HL-60 (cell line): ENCODE measurements around the gene AAK1.
"Not testable (repeated sequence)": the region's sequence is repeated elsewhere in the genome, so short reads cannot be mapped to it uniquely, and the experiment has no call there.

Experiments used
- DNase-seq, 2 experiments: peaks; one replicate each; pipeline ENCODE4 v3.0.0-alpha.2; 2010 to 2020; ENCODE audit warnings: low read depth in 1 of 2, low spot score in 1 of 2
- H3K27ac ChIP-seq: fragments of 250-450 bp; sonication (Bioruptor Pico); replicated peaks from 2 replicates; pipeline ENCODE4 v1.5.1; 2020; ENCODE audit warnings: mild to moderate bottlenecking, moderate library complexity
- H3K27me3 ChIP-seq: fragments of 250-450 bp; sonication (Bioruptor Pico); 2 replicates; pipeline ENCODE4 v1.5.1; 2021; ENCODE audit warnings: mild to moderate bottlenecking, moderate library complexity; ENCODE audit not compliant: insufficient read depth, poor library complexity, severe bottlenecking
- H3K4me3 ChIP-seq: replicated peaks from 2 replicates; pipeline ENCODE4 v1.5.1; 2011; ENCODE audit warnings: mild to moderate bottlenecking, control low read depth, low read length; ENCODE audit not compliant: insufficient read depth
- GABPA ChIP-seq: IDR thresholded peaks from 2 replicates; pipeline ENCODE4 v1.6.1; 2012; ENCODE audit warnings: low read depth
- POLR2AphosphoS5 ChIP-seq: IDR thresholded peaks from 2 replicates; pipeline ENCODE4 v1.6.1; 2012; ENCODE audit warnings: low read depth
- SPI1 ChIP-seq: IDR thresholded peaks from 2 replicates; pipeline ENCODE4 v1.6.1; 2012; ENCODE audit warnings: low read depth, mild to moderate bottlenecking, borderline replicate concordance
- TF ChIP-seq, protein P1 (sequence below): IDR thresholded peaks from one replicate; pipeline ENCODE4 v1.5.1; 2011; ENCODE audit warnings: low read length, control low read depth, inconsistent platforms; ENCODE audit not compliant: insufficient read depth
- TF ChIP-seq, protein P2 (sequence below): IDR thresholded peaks from 2 replicates; pipeline ENCODE4 v1.6.1; 2012; ENCODE audit warnings: low read depth; ENCODE audit not compliant: insufficient replicate concordance

Gene AAK1

DNA sequence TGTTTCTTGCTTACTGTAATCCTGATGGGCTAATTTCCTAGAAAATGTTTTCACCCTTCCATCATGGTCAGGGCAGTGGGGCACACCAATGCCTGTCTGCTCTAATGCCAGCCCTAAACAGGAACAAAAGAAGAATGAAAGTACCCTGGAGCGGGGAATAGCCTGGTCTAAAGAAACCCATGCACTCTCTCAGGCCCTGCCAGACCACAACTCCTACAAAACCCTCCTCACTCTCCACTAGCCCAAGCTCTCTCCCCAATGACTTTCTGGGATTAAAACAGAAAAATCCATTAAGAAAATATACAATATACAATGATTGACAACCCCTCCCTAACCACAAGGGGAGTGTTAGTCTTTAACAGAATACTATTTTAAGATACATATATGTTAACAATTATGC is 67.6 kb downstream of the AAK1 start:
- no peak for DNase-seq

DNA sequence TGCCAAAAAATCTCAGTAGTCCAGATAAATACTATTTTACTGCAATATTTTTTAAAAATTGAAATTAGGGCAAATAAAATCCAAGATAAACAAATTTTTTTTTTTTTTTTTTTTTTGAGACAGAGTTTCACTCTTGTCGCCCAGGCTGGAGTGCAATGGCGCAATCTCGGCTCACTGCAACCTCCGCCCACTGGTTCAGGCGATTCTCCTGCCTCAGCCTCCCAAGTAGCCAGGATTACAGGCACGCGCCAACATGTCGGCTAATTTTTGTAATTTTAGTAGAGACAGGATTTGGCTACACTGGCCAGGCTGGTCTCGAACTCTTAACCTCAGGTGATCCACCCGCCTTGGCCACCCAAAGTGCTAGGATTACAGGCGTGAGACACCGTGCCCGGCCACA is 68.2 kb downstream of the AAK1 start:
- not testable (repeated sequence) for H3K4me3 ChIP-seq, H3K27me3 ChIP-seq, DNase-seq, H3K27ac ChIP-seq

More for the DNA sequence above, 67.6 kb downstream of the AAK1 start:
- TF ChIP-seq POLR2AphosphoS5, result no peak
- no peak for TF ChIP-seq SPI1
- no peaks in the 10 kb centered on the region for H3K27me3 ChIP-seq
- H3K4me3 ChIP-seq, result no peak overlapping the region
- H3K27ac ChIP-seq, result no peak overlapping the region

DNA sequence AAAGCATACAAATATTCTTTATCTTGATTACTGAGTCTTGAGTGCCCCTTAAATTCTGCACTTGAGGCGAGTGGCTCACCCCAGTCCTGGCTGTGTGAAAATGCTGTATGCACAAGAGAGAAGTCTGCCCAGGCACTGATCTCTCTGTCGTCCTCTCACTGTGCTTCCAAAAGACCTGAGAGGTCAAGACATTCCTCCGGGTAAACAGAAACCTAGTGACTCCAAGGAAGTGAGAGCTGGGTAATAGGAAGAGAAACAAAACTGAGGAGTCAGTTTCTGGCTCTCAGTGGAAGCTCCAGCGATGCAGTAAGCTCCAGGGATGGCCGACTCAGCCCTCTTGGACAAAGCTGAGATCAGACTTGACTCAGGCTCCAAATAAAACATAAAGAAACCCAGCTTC is 70.9 kb downstream of the AAK1 start:
- no peak overlapping the region for H3K4me3 ChIP-seq
- no peak for DNase-seq
- no peak for TF ChIP-seq GABPA
- TF ChIP-seq, protein P1, sequence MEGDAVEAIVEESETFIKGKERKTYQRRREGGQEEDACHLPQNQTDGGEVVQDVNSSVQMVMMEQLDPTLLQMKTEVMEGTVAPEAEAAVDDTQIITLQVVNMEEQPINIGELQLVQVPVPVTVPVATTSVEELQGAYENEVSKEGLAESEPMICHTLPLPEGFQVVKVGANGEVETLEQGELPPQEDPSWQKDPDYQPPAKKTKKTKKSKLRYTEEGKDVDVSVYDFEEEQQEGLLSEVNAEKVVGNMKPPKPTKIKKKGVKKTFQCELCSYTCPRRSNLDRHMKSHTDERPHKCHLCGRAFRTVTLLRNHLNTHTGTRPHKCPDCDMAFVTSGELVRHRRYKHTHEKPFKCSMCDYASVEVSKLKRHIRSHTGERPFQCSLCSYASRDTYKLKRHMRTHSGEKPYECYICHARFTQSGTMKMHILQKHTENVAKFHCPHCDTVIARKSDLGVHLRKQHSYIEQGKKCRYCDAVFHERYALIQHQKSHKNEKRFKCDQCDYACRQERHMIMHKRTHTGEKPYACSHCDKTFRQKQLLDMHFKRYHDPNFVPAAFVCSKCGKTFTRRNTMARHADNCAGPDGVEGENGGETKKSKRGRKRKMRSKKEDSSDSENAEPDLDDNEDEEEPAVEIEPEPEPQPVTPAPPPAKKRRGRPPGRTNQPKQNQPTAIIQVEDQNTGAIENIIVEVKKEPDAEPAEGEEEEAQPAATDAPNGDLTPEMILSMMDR, result no peak
- no peak for TF ChIP-seq POLR2AphosphoS5
- TF ChIP-seq SPI1, result no peak
- TF ChIP-seq, protein P2, sequence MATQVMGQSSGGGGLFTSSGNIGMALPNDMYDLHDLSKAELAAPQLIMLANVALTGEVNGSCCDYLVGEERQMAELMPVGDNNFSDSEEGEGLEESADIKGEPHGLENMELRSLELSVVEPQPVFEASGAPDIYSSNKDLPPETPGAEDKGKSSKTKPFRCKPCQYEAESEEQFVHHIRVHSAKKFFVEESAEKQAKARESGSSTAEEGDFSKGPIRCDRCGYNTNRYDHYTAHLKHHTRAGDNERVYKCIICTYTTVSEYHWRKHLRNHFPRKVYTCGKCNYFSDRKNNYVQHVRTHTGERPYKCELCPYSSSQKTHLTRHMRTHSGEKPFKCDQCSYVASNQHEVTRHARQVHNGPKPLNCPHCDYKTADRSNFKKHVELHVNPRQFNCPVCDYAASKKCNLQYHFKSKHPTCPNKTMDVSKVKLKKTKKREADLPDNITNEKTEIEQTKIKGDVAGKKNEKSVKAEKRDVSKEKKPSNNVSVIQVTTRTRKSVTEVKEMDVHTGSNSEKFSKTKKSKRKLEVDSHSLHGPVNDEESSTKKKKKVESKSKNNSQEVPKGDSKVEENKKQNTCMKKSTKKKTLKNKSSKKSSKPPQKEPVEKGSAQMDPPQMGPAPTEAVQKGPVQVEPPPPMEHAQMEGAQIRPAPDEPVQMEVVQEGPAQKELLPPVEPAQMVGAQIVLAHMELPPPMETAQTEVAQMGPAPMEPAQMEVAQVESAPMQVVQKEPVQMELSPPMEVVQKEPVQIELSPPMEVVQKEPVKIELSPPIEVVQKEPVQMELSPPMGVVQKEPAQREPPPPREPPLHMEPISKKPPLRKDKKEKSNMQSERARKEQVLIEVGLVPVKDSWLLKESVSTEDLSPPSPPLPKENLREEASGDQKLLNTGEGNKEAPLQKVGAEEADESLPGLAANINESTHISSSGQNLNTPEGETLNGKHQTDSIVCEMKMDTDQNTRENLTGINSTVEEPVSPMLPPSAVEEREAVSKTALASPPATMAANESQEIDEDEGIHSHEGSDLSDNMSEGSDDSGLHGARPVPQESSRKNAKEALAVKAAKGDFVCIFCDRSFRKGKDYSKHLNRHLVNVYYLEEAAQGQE, result no peak
- no peak overlapping the region for H3K27ac ChIP-seq
- H3K27me3 ChIP-seq, result no peaks in the 10 kb centered on the region

DNA sequence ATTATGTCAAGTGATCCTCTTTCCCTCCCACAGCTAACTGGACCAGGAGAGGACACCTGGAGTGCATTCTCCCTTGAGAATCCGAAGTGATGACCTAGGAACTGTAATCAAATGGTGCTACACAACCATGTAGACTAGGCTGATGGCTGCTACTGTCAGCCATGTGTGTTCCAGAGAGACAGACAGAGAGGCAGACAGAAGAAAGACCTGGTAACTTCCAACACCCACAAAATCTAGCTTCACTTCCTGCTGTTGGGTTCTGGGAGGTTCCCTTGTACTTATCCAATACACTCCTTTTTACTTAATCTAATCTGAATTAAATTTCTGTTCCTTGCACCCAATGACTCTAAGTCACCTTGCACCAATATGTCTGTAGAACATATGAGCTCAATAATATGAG is 72.3 kb downstream of the AAK1 start:
- TF ChIP-seq, protein P1, result no peak
- no peak for TF ChIP-seq GABPA
- Histone ChIP-seq H3K27ac (no peak overlapping the region), H3K4me3 (no peak overlapping the region), H3K27me3 (no peaks in the 10 kb centered on the region)
- no peak for DNase-seq

DNA sequence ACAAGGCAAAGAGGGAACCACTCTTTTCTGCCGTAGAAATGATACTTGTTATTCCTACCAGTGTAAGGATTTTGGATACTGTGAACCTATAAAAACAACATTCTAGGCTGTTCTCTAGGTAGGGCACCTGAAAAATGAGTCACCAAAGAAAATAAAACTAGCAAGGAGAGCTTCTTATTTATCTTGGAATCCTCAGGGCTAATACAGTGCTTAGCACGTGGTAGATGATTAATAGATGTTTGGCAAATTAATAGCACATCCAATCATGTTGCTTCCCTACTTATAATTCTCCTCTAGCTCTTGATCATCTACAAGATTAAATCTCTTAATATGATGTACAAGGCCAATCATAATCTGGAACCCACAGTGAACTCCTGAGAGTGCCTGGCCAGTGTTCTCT is 73.1 kb downstream of the AAK1 start:
- DNase-seq, result no peak
- Histone ChIP-seq H3K27me3 (no peaks in the 10 kb centered on the region), H3K27ac (no peak overlapping the region), H3K4me3 (no peak overlapping the region)
- TF ChIP-seq, protein P1, result no peak
- TF ChIP-seq SPI1 (no peak), GABPA (no peak), POLR2AphosphoS5 (no peak)
- TF ChIP-seq, protein P2, result no peak
